Small intestine (tissue), 7 donors: Measurements from ENCODE around the gene PLAGL1. TPM values are rescaled to one million over a fixed set of nuclear protein-coding genes. Genes with fewer than 3 reads are reported as not detected.
"Not testable (repeated sequence)": the region's sequence is repeated elsewhere in the genome, so short reads cannot be mapped to it uniquely, and the experiment has no call there.

Source experiments
- DNase-seq, 2 donors: peaks; one replicate each; pipeline versions ENCODE4 v3.0.0 to v3.0.0-alpha.2; 2013
- FAIRE-seq: peaks from 2 replicates; lab custom pipeline; 2012; peaks lifted over from hg19 to GRCh38; lab: Jason Lieb, UNC
- H3K27ac ChIP-seq, 3 donors: one replicate each; pipeline ENCODE4 v1.5.1; 2013; ENCODE audit warnings: low read length in 2 of 3, mild to moderate bottlenecking in 2 of 3, control low read depth in 1 of 3, inconsistent platforms in 1 of 3, low read depth in 1 of 3, moderate library complexity in 1 of 3
- H3K27me3 ChIP-seq, 3 donors: one replicate each; pipeline ENCODE4 v1.6.1; 2013; ENCODE audit warnings: low read length in 3 of 3, inconsistent platforms in 1 of 3; ENCODE audit not compliant: control insufficient read depth in 3 of 3, insufficient read depth in 3 of 3
- H3K36me3 ChIP-seq, 3 donors: one replicate each; pipeline ENCODE4 v1.6.1; 2013; ENCODE audit warnings: low read length in 3 of 3, inconsistent platforms in 1 of 3, low read depth in 1 of 3, mild to moderate bottlenecking in 1 of 3, moderate library complexity in 1 of 3; ENCODE audit not compliant: control insufficient read depth in 3 of 3, insufficient read depth in 2 of 3
- H3K4me1 ChIP-seq, 3 donors: one replicate each; pipeline ENCODE4 v1.6.1; 2013; ENCODE audit warnings: low read length in 2 of 3, inconsistent platforms in 1 of 3, low read depth in 1 of 3, mild to moderate bottlenecking in 1 of 3, moderate library complexity in 1 of 3; ENCODE audit not compliant: control insufficient read depth in 3 of 3, insufficient read depth in 2 of 3
- H3K4me3 ChIP-seq, 3 donors: one replicate each; pipeline ENCODE4 v1.5.1; 2013; ENCODE audit warnings: low read length in 3 of 3, control low read depth in 1 of 3, inconsistent platforms in 1 of 3, low read depth in 1 of 3, mild to moderate bottlenecking in 1 of 3, moderate library complexity in 1 of 3
- H3K9me3 ChIP-seq, 2 donors: one replicate each; pipeline ENCODE4 v1.6.1; 2013; ENCODE audit warnings: low read depth in 1 of 2, low read length in 1 of 2; ENCODE audit not compliant: control insufficient read depth in 2 of 2, insufficient read depth in 1 of 2
- WGBS, 3 donors: extraction: QIAGEN DNeasy Blood & Tissue Kit; methylation state at CpG; one replicate each; pipeline ENCODE4 v1.1.7; 2013; 5-methylcytosine and 5-hydroxymethylcytosine counted together
- polyA plus RNA-seq, 4 donors: library from polyadenylated mRNA; stranded (reverse) in 3 of 4; unstranded in 1 of 4; fragments of 200-250 nt in 3 of 4; fragments of 120-200 nt in 1 of 4; gene quantifications; one replicate each; pipeline versions ENCODE4 v1.2.1 to v1.2.3, GENCODE V29; 2013
- donor health status: healthy with polysubstance abuse.
- donor health status: control.
- donor health status: control.
- donor health status: Bipolar disorder and iron deficiency.
- donor health status: healthy.

The PLAGL1 gene
- polyA plus RNA-seq, 4 donors: 2.7 to 156 (median 6.0) TPM

GRCh38 chr6:144019929-144020328, 11.9 kb upstream of the PLAGL1 start:
- Histone ChIP-seq H3K9me3 (no peaks in the 10 kb centered on the region), H3K27ac (no peak overlapping the region), H3K4me3 (no peak overlapping the region), H3K36me3 (no peaks in the 10 kb centered on the region), H3K4me1 (peaks cover 2 to 5% (median 2%) of the 10 kb centered on the region in 3 donors), H3K27me3 (no peaks in the 10 kb centered on the region)
- no peak for FAIRE-seq
- 75 to 91% (median 88%) methylated on average over 5 of the region's 5 CpGs for WGBS, 3 donors
- no peak for DNase-seq

- FAIRE-seq: no peak
- Histone ChIP-seq H3K9me3 (peaks cover 0 to 3% of the 10 kb centered on the region in 2 donors), H3K4me3 (no peak overlapping the region), H3K36me3 (no peaks in the 10 kb centered on the region), H3K27me3 (no peaks in the 10 kb centered on the region), H3K27ac (no peak overlapping the region), H3K4me1 (peaks cover 2 to 5% (median 2%) of the 10 kb centered on the region in 3 donors)
- DNase-seq: peak; percentile 49 to 69
- 62 to 76% (median 66%) methylated on average over 5 of the region's 5 CpGs for WGBS, 3 donors
These were observed 9.4 kb upstream of the PLAGL1 start for GRCh38 chr6:144017166-144018094.

GRCh38 chr6:144013486-144013909, 5.4 kb upstream of the PLAGL1 start:
- peaks cover 2 to 5% (median 2%) of the 10 kb centered on the region in 3 donors for H3K4me1 ChIP-seq
- peaks cover 0 to 2% (median 0%) of the 10 kb centered on the region in 3 donors for H3K36me3 ChIP-seq
- H3K9me3 ChIP-seq: peaks cover 0 to 3% of the 10 kb centered on the region in 2 donors
- FAIRE-seq (no peak), DNase-seq (peak; percentile 83 to 88)
- no peak overlapping the region for H3K27ac ChIP-seq
- H3K27me3 ChIP-seq: no peaks in the 10 kb centered on the region
- 14 to 15% (median 15%) methylated on average over 8 of the region's 8 CpGs for WGBS, 3 donors
- no peak overlapping the region for H3K4me3 ChIP-seq

- peaks cover 0 to 3% of the 10 kb centered on the region in 2 donors for H3K9me3 ChIP-seq
- DNase-seq (no peak), FAIRE-seq (no peak)
- WGBS, 3 donors: 91 to 96% (median 93%) methylated on average over 1 of the region's 1 CpG
- H3K27ac ChIP-seq: no peak overlapping the region
- H3K27me3 ChIP-seq: no peaks in the 10 kb centered on the region
- H3K36me3 ChIP-seq: peaks cover 0 to 2% (median 0%) of the 10 kb centered on the region in 3 donors
- no peak overlapping the region for H3K4me3 ChIP-seq
- peaks cover 2% of the 10 kb centered on the region in 3 donors for H3K4me1 ChIP-seq
These were observed 4.5 kb upstream of the PLAGL1 start for GRCh38 chr6:144012534-144012933.

- FAIRE-seq, H3K27ac ChIP-seq, H3K27me3 ChIP-seq, H3K36me3 ChIP-seq, DNase-seq, H3K4me1 ChIP-seq, H3K9me3 ChIP-seq, H3K4me3 ChIP-seq: not testable (repeated sequence)
- 90 to 100% (median 95%) methylated on average over 2 of the region's 2 CpGs for WGBS, 3 donors
These were observed 1.6 kb upstream of the PLAGL1 start for GRCh38 chr6:144009628-144010027.

- H3K4me1 ChIP-seq: no peaks in the 10 kb centered on the region
- peak overlapping the region in 1 of 3 donors; percentile 53 for H3K4me3 ChIP-seq
- no peak for DNase-seq
- H3K27me3 ChIP-seq: no peaks in the 10 kb centered on the region
- 87 to 92% (median 90%) methylated on average over 9 of the region's 9 CpGs for WGBS, 3 donors
- peaks cover 0 to 2% (median 0%) of the 10 kb centered on the region in 3 donors for H3K36me3 ChIP-seq
- peaks cover 0 to 3% of the 10 kb centered on the region in 2 donors for H3K9me3 ChIP-seq
- H3K27ac ChIP-seq: peak overlapping the region in 1 of 3 donors; percentile 45
- FAIRE-seq: no peak
These were observed 787 bp upstream of the PLAGL1 start for GRCh38 chr6:144008846-144009245.

GRCh38 chr6:144007478-144008119, 460 bp downstream of the PLAGL1 start:
- Histone ChIP-seq H3K27me3 (no peaks in the 10 kb centered on the region), H3K36me3 (peaks cover 0 to 2% (median 0%) of the 10 kb centered on the region in 3 donors), H3K27ac (peak overlapping the region in 2 of 3 donors; percentile 56 to 60), H3K4me3 (peak overlapping the region; percentile 22 to 57 (median 53)), H3K9me3 (peaks cover 0 to 2% of the 10 kb centered on the region in 2 donors), H3K4me1 (no peaks in the 10 kb centered on the region)
- no peak for FAIRE-seq
- whole genome bisulfite sequencing, 3 donors: 49 to 59% (median 53%) methylated on average over 30 to 52 of the region's 52 CpGs
- DNase-seq: no peak

- H3K4me1 ChIP-seq: no peaks in the 10 kb centered on the region
- peaks cover 0 to 2% of the 10 kb centered on the region in 2 donors for H3K9me3 ChIP-seq
- peak overlapping the region in 2 of 3 donors; percentile 20 to 60 for H3K27ac ChIP-seq
- FAIRE-seq (no peak), DNase-seq (peak in 1 of 2 donors; percentile 59)
- 9 to 42% (median 30%) methylated on average over 21 of the region's 21 CpGs for WGBS, 3 donors
- no peaks in the 10 kb centered on the region for H3K27me3 ChIP-seq
- H3K36me3 ChIP-seq: peaks cover 0 to 2% (median 0%) of the 10 kb centered on the region in 3 donors
- peak overlapping the region; percentile 13 to 53 (median 16) for H3K4me3 ChIP-seq
These were observed 1.2 kb downstream of the PLAGL1 start for GRCh38 chr6:144006736-144007477.
